GM18868 (cell line): Measurements from ENCODE around the gene ALKBH5.

ENCODE experiments used
- ATAC-seq: cut with Tn5 transposase; IDR thresholded peaks from one replicate; pipeline ENCODE4 v1.9.1; 2021; ENCODE audit warnings: mild to moderate bottlenecking, moderate library complexity; ENCODE audit not compliant: unreplicated experiment

ALKBH5 gene

DNA sequence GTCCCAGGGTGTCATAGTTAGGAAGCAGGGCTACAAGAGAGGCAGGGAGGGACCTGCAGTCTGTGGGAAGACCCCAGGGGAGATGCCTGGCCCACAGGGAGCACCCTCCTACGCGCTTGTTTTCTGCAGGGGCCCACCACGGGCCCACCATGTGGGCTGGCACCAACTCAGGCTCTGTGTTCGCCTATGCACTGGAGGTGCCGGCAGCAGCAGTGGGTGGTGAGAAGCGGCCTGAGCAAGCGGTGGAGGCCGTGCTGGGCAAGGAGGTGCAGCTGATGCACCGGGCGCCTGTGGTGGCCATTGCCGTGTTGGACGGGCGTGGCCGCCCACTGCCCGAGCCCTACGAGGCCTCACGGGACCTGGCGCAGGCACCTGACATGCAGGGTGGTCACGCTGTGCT lies 56.8 kb downstream of the ALKBH5 start:
- no peak for ATAC-seq

DNA sequence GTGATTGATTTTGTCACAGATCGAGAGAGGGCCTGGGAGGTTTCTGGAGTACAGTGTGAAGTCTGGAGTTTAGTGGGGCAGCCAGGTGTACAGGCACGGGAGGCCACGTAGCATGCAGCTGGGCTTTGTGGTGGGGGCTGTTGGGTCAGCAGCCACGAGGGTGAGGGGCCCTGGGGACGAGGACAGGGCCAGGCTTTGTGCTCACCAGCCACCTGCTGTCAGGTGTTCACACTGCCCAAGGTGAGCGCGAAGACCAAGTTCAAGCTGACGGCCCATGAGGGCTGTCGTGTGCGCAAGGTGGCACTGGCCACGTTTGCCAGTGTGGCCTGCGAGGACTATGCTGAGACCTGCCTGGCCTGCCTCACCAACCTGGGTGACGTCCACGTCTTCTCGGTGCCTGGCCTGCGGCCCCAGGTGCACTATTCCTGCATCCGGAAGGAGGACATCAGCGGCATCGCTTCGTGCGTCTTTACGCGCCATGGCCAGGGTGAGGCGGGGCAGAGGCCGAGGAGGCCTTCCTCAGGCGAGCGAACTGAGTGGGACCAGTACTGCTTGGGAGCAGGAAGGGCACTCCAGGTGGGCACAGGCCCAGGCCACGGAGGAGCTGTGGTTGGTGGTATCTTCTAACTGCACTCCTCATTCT lies 57.7 kb downstream of the ALKBH5 start:
- no peak for ATAC-seq

DNA sequence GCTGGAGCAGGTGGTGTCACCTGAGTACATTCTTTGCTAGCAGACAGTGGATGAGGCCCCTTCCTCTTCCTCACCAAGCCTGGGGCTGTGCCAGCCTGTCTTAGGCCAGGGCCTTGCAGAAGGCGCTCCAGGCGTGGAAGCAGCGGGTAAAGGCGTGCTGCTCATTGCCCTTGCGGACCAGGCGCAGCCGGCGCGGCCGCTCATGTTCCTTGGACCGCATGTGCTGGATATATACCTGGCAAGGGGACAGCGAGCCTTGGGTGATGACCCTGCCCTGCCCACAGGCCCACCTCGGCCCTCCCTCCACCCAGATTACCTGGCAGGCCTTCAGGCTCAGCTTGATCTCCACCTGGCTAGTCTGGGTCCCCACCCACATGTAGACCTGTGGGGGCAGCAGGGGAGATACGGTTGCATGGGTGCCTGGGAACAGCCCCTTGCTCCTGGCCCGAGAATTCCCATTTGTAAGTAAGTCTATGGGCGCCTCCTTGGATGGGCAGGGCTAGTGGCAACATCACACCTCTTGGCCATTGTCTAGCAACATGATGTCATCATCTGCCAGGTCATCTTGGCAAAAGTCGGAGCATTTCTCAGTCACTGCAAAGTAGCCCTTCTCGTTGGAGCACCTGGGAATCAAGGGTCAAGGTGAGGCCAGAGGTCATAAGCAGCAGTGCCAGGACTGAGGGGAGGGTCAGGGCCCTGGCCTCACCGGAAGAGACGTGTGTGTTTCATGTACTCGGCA lies 61.6 kb downstream of the ALKBH5 start:
- ATAC-seq: no peak

DNA sequence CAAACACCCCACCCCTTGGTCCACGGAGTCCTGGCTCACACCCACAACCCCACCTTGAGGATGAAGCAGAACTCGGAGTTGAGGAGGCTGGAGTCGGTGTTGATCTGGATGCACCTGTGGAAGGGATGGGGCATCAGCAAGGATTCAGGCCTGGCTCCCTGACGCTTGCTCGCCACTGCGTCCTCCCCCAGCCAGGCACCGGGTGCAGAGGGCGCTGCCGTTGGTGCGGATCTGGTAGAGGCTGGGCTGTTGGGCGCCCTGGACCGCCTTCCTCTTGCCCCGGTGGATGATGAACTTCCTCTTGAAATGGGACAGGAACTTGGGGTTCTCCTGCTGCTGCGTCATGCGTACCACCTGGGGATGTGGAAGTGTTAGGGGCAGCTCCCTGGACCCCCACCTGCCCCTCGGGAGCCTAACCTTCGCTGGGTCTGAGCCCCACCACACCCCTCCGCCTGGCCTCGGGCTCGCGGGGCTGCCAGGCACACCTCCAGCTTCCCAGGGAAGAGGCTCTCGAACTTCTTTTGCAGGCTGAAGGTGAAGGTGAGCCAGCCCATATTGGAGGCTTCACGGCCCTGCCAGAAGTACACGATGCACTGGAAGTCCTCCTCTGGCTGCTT lies 62.6 kb downstream of the ALKBH5 start:
- no peak for ATAC-seq

DNA sequence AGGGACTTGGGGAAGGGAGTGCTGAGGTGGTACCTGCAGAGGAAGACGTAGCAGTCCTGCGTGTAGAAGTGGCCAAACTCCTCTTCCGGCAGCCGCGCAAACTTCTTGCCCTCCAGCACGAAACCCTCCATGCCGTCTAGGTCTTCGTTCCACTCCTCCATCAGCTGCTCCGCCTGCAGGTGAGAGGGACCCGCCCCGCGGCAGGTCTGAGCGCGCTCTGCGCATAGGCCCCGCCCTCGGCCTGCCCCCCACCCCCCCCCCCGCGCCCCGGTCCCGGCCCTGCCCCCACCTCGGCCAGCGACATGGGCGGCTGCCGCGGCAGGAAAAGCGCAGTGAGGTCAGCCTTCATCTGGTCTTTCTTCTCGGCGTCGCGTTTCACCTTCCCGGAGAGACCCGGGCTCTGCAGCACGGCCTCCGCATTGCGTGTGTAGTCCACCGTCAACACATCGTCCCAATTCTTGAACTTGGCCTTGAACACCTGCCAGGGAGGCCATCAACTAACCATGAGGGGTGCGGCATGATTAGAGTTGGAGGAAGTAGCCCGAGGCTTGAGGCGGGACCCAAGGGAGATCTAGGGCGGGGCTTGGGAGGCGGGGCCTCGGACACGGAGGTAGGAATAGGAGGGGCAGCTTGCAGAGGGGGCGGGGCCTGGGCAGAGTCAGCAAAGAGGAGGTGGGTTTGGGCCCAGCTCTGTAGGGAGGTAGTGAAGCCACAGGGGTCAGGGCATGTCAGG lies 63.4 kb downstream of the ALKBH5 start:
- ATAC-seq: no peak

DNA sequence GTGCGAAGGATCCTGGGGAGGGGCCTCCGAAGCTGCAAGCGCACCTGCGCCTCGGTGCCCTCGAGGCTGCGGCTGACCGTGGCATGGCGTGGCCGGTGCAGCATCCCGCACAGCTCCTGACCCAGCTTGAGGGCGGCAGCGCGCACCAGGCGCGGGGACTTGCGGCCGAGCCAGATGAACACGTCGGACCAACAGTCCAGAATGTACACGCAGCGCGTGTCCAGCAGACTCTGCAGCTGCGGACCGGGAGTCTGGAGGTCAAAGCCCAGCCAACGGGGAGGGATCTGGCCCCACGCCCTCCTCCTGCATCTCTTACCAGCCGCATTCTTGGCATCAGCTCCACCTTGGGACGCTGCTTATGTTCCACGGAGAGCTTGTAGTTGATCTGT lies 64.0 kb downstream of the ALKBH5 start:
- no peak for ATAC-seq

DNA sequence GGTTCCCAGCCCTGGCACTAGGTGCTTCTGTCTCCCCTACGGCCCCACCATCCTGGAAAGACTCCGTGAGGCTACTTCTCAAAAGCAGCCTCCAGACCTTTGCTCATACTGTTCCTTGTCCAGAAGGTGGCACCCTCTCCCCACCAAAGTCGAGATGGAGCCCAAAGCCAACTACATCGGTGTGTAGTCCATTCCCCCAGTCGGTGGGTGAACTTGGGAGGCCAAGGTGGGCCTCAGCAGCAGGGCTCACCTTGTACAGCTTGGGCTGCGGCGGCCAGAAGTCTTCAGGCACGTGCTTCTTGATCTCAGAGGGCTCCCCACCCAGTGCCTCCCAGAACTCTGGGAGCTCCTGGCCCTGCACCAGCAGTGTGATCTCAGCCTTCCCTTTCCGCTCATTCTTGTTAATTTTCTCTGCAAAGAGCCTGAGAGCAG lies 64.7 kb downstream of the ALKBH5 start:
- no peak for ATAC-seq

DNA sequence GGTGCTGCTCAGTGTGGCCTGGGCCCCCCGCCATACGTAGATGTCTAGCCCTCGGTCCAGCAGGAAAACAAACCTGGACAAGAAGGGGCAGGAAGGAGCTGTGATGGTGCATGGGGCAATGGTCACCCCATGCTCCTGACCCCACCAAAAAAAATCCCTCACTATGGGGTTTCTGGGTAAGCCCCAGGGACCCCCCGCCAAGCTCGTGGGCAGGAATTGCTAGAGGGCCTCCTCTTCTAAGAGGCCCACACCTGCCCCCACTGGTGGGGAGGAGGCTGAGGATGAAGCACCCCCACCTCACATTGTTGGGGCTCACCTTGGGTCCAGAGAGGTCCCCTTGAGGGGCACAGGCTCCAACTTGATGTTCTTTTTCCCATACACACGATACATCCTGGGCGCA lies 65.2 kb downstream of the ALKBH5 start:
- no peak for ATAC-seq

DNA sequence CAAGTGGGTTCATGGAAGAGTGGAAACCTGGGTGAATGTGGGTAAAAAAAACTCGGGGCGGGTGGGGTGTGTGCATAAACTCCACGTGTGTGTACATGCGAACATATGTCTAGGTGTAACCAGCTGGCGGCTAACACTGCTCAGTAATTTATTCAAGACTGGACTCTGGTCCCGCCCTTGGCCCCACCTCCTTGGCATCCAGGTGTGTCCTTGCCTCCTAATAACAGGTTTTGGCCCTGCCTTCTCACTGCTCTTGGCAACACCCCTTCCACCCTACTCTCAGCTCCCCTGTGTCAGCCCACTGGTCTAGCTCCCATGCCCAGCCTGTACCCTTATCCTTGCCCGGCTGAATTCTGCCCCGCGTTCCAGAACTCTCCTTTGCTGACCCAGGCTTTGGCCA lies 66.6 kb downstream of the ALKBH5 start:
- ATAC-seq: no peak

DNA sequence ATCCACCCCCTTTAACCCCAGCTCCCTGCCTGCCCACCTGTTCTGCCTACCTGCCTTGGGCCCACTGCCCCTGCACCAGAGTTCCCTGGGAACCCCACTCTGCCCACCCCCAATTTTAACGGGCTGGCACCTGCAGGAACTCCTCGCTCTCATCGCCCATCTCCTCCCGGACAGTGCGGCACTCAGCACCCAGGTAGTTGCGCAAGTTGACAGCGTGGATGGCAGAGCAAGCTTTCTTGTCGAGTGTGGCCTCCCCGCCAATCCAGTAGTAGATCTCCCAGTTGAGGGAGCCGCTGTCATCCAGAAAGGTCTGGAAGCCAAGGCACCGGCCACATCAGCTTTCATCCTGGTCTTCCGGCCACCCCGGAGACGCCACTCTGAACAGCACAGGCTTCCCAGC lies 67.1 kb downstream of the ALKBH5 start:
- no peak for ATAC-seq

DNA sequence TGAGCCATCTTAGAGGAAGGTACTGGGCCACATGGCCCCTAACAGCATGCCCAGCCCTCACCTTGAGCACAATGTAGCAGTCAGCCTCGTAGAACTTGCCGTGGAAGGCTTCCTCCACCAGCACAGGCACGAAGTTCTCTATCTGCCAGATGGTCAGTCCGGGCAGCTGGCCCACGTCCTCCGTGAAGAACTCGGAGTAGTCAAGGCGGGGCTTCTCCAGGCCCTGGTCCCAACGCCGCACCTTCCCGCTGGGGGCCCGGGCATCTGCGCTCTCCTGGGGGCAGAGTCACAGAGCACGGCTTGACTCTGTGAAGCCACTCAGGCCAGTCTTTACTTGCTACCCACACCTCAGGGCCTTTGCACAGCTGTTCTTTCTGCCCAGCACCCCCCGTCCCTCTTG lies 67.6 kb downstream of the ALKBH5 start:
- ATAC-seq: no peak

DNA sequence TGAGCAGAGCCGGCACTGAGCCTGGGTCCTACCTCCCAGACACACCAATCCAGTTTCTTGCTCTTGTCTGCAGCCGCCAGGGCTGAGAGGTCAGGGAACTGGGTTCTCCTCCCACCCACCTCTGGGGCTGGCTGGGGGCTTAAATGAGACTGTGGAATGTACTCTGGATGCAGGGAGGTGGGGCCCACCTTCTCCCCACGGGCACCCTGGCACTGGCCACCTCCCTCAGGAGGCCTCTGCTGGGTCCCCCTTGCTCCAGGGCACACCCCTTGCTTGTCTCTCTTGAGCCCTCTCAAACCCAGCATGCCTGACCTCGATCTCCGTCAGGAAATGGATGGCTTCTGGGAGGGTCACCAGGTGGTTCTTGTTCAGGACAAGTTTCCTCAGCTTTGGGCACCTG lies 68.5 kb downstream of the ALKBH5 start:
- no peak for ATAC-seq

DNA sequence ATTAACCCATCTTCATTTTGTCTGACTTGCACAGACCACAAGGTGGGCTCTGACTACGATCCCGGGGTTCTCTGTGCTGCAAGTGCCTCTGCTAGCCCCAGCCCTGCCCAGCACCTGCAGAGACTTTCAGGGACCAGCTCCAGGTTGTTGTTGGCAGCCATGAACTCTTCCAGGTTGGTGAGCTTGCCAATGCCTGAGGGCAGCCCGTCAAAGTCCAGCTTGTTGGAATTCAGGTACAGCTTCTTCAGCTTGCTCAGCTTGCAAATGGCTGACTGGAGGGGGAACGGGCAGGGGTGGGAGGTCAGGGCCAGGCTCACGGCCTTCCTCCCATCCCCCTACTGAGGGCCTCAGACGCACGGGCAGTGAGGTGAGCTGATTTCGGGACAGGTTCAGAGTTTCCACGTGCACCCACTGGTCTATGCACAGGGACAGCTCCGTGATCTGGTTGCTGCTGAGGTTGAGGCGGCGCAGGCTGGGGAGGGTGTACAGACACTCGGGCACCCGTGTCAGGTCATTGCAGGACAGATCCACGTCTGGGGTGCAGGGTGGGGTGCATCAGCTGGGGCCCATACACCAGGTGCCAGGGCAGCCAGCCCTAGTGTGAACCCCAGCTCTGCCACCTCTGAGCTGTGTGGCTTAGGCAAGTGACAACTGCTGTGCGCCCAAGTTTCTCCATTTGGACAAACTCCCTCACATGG lies 69.7 kb downstream of the ALKBH5 start:
- no peak for ATAC-seq

DNA sequence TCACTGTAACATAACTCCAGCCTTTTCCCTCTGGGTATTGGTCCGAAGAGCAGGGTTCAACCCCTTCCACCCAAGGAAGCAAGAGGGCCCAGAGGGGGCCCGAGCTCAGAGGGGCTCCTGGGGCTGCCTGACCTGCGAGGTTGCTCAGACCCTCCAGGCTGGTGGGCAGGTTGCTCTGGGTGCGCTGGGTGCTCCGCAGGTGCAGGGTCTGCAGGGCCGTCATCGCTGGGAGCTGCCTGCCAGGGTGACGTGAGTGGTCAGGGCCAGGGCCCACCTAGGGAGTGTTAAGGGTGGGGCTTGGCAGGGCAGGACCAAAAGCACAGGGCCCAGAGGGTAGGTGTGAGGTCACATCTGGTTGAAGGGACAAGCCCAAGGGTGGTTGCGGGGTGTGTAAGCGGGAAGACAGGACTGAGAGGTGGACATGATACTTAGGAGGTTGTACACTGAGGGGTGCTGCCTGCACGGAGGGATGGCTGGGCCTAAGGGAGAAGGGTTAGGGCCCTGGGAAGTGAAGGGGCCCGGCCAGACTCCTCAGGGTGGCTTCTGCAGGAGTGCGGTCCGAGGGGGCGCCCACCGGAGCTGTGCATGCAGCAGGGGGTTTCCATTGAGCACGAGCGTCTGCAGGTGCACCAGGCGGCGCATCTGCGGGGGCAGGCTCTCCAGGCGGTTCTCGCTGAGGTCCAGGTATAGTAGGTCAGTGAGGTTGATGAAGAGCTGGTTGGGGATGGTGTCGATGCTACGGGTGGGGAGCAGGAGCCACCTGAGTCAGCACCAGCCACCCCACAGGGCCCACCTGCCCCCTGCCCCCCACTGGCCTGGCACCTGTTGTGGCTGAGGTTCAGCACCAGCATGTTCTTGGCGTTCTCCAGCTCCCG lies 70.6 kb downstream of the ALKBH5 start:
- no peak for ATAC-seq

DNA sequence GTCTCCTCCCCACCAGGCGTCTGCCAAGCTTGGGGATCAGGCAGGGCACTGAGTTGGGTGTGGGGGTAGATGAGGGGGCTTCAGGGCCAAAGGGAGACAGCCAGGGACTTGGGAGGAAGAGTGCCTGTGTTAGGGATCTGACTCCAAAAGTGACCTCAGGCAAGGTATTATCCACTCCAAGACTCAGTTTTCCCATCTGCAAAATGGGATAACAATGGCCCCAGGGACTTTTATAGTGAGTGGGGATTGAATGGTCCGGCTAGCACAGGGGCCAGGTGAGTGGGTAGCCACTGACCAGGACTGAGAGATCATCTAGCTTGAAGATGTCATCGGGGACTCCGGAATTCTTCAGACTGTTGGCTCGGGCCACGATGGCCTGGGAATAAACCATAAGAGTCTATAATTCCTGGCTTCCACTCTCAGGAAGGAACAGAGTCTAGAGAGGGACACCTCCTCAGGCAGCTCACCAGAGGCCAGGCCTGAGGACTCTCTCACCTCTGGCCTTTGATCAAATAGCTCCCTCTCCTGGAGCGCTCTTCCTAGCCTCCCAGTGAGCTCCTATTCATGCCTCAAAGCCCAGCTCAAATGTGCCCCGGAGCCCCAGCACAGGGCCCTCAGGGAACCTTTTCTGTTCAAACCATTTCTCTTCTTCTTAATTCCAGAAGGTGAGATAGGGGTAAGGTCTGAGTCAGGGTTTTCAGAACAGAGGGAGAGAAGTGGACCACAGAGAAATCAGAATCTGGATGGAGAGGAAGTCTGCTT lies 71.4 kb downstream of the ALKBH5 start:
- ATAC-seq: no peak

DNA sequence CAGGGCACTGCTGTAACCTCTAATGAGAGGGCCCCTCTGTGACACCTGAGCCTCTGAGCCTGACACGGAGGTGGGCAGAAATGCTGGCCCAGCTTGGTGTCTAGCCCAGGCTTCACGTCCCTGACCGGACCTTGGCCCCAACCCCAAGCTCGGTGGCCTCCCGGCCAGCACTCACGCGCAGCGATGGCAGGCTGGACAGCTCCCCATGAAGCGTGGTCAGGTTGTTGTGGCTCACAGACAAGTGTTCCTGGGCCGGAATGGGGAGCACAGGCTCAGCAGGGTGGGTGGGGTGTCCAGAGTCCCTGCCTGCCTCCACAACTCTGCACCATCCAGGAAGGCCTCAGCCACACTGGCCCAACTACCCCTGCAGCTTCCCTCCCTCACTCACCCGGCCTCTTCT lies 72.7 kb downstream of the ALKBH5 start:
- ATAC-seq: no peak

DNA sequence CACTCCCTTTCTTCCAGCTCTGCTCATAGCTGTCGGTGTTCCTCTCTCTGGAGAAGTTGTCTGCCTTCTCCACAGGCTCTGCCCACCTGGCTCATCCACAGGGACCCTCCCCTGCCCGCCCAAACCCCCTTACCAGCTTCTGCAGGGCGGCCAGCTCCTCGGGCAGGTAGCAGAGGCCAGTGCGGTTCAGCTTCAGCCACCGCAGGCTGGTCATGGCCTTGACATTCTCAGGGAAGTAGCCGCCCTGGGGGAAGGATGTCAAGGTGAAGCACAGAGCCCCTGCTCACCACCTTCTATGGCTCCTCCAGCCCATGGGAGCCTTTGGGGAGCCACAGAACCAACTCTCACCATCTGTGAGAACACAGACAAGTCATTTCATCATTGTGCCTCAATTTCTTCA lies 73.1 kb downstream of the ALKBH5 start:
- ATAC-seq: no peak

DNA sequence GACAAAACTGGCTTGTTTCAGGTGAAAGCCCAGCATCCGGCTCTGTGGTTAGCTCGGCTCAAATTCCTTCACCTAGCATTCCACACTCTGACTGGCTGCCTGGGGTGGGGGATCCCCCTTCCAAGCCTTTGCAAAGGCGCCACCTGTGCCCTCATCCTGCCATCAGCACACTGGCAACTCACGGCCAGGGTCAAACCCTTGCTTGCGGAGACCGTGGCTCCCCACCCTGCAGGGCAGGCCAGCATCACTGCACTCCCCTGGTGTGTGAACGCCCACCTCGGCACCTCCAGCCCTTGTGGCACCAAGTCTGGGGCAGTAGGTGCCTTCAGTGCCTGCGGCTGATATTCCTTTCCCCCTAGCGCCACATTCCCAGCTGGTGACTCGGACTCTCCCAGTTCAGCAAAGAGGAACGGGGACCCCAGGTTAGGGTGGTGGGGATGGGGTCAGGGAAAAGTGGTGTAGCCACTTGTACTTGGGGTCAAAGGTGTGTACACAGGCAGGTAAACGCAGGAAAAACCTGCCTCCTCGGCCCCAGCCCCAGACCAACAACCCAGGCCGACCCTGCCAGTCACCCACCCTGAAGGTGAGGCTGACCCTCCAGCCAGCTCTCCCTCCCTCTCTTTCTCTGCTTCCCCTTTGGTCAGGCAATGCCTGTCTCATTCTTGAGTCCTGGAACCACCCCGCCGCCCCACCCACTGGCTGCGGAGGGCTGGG lies 73.8 kb downstream of the ALKBH5 start:
- ATAC-seq: no peak

DNA sequence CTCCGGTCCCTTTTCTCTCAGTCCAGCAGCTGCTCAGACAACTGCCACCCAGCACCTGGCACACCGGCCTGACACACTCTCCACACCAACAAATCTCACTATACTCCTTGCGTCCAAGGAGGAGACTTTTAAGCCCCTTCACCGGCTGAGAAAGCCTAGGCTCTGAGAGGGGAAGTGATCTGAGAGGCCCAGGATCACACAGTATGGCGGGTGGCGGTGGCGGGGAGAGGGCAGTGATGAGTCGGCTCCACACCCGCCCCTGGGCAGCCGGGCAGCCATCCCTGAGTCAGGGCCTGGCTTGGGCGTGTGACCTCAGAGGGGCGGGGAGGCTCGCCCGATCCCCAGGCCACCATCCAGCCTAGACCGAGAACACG lies 74.3 kb downstream of the ALKBH5 start:
- no peak for ATAC-seq
